ENCODE results near the gene PCCA.

Gene PCCA

DNA sequence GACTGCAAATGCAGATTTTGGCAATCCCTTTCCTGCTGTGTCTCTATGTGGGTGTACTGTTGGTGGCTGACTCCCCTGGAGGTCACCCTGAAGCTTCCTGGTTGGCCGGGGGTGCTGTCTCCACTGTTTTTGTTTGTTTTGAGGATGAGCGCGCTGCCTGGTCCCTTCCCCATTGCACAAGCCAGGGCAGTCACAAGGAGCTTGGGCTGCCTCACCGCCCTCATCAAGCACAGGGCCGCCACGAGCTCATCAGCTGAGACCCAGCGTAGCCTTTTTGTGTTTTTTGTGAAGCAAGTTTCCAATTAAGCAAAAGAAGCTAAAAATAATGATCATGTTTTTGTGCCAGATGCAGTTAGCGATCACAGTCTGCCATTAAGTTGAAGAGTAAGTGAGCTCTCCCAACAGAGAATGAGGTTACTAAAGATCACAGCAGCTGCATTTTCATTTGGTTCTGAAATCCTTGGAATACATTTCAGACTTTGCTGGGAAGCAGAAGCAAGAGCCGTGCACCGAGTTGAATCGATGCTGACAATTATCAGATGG is 441.8 kb downstream of the PCCA start:
- DNase-seq: peak; percentile 69

GRCh38 chr13:100532090-100532766 is 443.3 kb downstream of the PCCA start:
- DNase-seq: no peak

DNA sequence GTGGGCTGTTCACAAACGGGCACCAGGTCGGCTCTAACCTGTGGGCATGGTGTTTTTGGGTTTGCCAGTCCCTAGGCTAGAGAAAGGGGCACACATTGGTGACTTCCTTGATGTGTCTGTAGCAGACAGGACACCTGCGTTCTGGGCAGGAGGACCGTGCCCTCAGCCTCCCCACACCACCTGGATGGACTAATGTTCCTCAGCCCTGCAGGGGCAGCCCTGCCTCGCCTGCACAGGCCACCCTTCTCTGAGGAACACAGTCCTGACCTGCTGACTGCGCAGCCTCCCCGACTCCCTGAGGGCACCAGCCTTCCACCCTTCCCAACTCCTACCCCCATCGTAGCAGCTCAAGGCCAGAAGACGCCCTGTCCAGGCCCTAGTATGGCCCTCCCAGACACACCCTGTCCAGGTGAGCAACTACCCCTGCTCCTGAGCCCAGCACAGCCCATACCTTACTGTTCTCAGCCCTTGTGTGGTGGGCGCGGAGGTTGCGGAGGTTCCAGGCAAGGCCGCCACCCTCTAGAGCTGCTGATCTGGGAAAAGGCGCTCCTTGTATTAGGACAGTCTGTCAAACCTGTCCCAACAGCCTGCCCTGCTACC is 444.0 kb downstream of the PCCA start:
- DNase-seq: no peak

- no peak for DNase-seq
Observed at GRCh38 chr13:100533588-100534041, 444.7 kb downstream of the PCCA start.

DNA sequence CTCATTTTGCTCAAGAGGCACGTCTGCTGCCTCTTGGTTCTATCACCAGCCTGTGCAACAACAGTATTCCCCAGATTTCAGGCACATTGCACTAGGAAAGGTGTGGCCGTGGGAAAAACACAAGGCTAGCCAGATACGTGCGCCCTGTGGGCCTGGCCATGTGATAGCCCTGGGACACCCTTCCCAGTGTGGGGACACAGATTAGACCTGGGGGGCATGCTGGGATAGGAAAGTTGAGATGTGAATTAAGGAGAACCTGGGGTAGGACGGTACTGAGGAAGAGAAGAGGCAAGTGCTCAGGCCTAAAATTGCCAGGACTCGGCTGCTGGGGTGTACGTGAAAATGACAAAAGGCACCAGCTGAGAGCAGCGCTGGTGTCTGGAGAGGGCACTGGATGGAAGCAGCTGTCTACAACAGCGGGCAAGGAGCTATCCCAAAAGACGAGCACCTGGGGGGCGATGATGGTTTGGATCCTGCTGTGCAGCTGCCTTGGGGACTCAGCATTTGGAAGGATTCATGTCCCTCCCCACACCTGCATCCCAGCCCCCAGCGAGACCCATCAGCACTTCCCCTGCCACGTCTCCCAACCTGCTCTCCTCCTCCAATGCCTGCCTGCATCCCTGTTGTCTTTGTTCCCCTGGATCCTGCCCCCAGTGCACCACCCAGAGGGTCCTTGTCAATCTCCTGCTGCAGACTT is 445.4 kb downstream of the PCCA start:
- DNase-seq: no peak

- no peak for DNase-seq
Observed at GRCh38 chr13:100534911-100535310, 446.0 kb downstream of the PCCA start.

DNA sequence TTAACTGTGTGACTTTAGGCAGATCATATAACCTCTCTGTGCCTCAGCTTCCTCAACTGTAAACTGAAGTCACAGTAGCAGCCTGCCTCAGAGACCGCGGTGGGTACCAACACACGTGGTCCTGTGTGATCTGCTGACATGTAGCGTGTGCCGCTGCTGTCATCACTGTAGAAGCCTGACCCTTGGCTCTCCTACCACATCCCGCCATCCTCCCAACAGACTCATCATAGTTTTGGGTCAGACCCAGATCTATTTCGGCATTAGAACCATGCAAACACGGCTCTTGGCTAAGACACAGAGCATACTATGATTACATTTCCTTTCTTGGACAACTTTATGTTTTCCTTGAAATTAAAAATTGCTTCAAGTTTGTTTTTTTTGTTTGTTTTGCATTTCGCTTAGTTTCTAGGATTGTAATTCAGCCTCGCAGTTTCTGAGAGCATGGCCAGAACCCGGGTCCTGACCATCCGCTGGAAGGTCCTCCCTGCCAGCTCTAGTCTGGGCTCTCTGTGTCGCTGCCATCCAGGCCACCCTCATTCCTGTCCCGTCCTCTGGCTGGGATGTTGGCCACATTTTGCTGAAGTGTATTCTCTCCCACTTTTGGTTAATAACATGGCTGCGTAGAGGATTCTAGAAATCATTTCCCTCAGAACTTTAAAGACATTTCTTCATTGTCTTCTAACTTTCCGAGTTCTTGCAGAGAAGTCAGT is 446.7 kb downstream of the PCCA start:
- DNase-seq: no peak

GRCh38 chr13:100536643-100537180 is 447.8 kb downstream of the PCCA start:
- DNase-seq: no peak

- no peak for DNase-seq
Observed at GRCh38 chr13:100537486-100537885, 448.6 kb downstream of the PCCA start.

- DNase-seq: no peak
Observed at GRCh38 chr13:100537951-100538462, 449.1 kb downstream of the PCCA start.

- DNase-seq: no peak
Observed at GRCh38 chr13:100540621-100541020, 451.7 kb downstream of the PCCA start.

- no peak for DNase-seq
Observed at GRCh38 chr13:100541897-100542825, 453.3 kb downstream of the PCCA start.

- peak; percentile 88 for DNase-seq
Observed at GRCh38 chr13:100542826-100543156, 453.9 kb downstream of the PCCA start.

GRCh38 chr13:100543872-100544602 is 455.1 kb downstream of the PCCA start:
- peak; percentile 5 for DNase-seq

- DNase-seq: no peak
Observed at GRCh38 chr13:100544866-100545683, 456.2 kb downstream of the PCCA start.

- DNase-seq: no peak
Observed at GRCh38 chr13:100545684-100546061, 456.8 kb downstream of the PCCA start.

GRCh38 chr13:100546713-100547405 is 458.0 kb downstream of the PCCA start:
- no peak for DNase-seq

- DNase-seq: no peak
Observed at GRCh38 chr13:100547791-100548201, 458.9 kb downstream of the PCCA start.

GRCh38 chr13:100549316-100549715 is 460.4 kb downstream of the PCCA start:
- no peak for DNase-seq
